HEK293 (cell line): Measurements from ENCODE around the gene ELMO1.

ENCODE experiments used
- MEIS1 ChIP-seq: sonication (generic); formaldehyde crosslinking; IDR thresholded peaks from 2 replicates; pipeline ENCODE4 v1.8.1; 2022; ENCODE audit warnings: missing genetic modification reagents, mild to moderate bottlenecking, borderline replicate concordance
- MZF1 ChIP-seq: fragments of 450-650 bp; formaldehyde crosslinking; IDR thresholded peaks from 2 replicates; pipeline ENCODE4 v1.5.1; 2017; ENCODE audit warnings: missing biosample characterization, missing genetic modification characterization, borderline replicate concordance
- SALL2 ChIP-seq: fragments of 450-650 bp; formaldehyde crosslinking; IDR thresholded peaks from 2 replicates; pipeline ENCODE4 v1.5.0; 2017; ENCODE audit warnings: missing biosample characterization, mild to moderate bottlenecking, missing genetic modification characterization, borderline replicate concordance
- YY1 ChIP-seq: fragments of 450-650 bp; formaldehyde crosslinking; IDR thresholded peaks from 2 replicates; pipeline ENCODE4 v1.5.1; 2018; ENCODE audit warnings: missing biosample characterization, missing genetic modification characterization
- ZNF132 ChIP-seq: fragments of 450-650 bp; formaldehyde crosslinking; IDR thresholded peaks from 2 replicates; pipeline ENCODE4 v1.5.1; 2017; ENCODE audit warnings: missing biosample characterization, missing genetic modification characterization, borderline replicate concordance
- ZNF311 ChIP-seq: fragments of 450-650 bp; formaldehyde crosslinking; IDR thresholded peaks from 2 replicates; pipeline ENCODE4 v1.5.1; 2017; ENCODE audit warnings: missing biosample characterization, missing genetic modification characterization, borderline replicate concordance
- ZNF792 ChIP-seq: fragments of 450-650 bp; formaldehyde crosslinking; IDR thresholded peaks from 2 replicates; pipeline ENCODE4 v1.5.1; 2016; ENCODE audit warnings: missing biosample characterization, missing genetic modification characterization
- TF ChIP-seq, protein P1 (sequence below): sonication (generic); formaldehyde crosslinking; IDR thresholded peaks from 2 replicates; pipeline ENCODE4 v1.8.1; 2022; ENCODE audit warnings: mild to moderate bottlenecking, moderate library complexity, missing genetic modification reagents
- TF ChIP-seq, protein P2 (sequence below): fragments of 450-650 bp; formaldehyde crosslinking; IDR thresholded peaks from 2 replicates; pipeline ENCODE4 v1.5.1; 2016; ENCODE audit warnings: missing biosample characterization, missing genetic modification characterization
- TF ChIP-seq, protein P3 (sequence below): fragments of 450-650 bp; formaldehyde crosslinking; IDR thresholded peaks from 2 replicates; pipeline ENCODE4 v1.5.1; 2016; ENCODE audit warnings: missing biosample characterization, missing genetic modification characterization

GRCh38 chr7:36966039-36966438 is 482.6 kb downstream of the ELMO1 start:
- no peak for TF ChIP-seq ZNF311 (tag by site-specific recombination)
- no peak for TF ChIP-seq MZF1 (tag by site-specific recombination)
- TF ChIP-seq MEIS1 (CRISPR knock-in tag), result no peak
- no peak for TF ChIP-seq ZNF132
- TF ChIP-seq, protein P1, sequence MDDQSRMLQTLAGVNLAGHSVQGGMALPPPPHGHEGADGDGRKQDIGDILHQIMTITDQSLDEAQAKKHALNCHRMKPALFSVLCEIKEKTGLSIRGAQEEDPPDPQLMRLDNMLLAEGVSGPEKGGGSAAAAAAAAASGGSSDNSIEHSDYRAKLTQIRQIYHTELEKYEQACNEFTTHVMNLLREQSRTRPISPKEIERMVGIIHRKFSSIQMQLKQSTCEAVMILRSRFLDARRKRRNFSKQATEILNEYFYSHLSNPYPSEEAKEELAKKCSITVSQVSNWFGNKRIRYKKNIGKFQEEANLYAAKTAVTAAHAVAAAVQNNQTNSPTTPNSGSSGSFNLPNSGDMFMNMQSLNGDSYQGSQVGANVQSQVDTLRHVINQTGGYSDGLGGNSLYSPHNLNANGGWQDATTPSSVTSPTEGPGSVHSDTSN (CRISPR knock-in tag), result no peak
- TF ChIP-seq, protein P2, sequence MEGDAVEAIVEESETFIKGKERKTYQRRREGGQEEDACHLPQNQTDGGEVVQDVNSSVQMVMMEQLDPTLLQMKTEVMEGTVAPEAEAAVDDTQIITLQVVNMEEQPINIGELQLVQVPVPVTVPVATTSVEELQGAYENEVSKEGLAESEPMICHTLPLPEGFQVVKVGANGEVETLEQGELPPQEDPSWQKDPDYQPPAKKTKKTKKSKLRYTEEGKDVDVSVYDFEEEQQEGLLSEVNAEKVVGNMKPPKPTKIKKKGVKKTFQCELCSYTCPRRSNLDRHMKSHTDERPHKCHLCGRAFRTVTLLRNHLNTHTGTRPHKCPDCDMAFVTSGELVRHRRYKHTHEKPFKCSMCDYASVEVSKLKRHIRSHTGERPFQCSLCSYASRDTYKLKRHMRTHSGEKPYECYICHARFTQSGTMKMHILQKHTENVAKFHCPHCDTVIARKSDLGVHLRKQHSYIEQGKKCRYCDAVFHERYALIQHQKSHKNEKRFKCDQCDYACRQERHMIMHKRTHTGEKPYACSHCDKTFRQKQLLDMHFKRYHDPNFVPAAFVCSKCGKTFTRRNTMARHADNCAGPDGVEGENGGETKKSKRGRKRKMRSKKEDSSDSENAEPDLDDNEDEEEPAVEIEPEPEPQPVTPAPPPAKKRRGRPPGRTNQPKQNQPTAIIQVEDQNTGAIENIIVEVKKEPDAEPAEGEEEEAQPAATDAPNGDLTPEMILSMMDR (tag by site-specific recombination), result no peak
- no peak for TF ChIP-seq YY1 (tag by site-specific recombination)
- no peak for TF ChIP-seq SALL2 (tag by site-specific recombination)
- TF ChIP-seq, protein P3, sequence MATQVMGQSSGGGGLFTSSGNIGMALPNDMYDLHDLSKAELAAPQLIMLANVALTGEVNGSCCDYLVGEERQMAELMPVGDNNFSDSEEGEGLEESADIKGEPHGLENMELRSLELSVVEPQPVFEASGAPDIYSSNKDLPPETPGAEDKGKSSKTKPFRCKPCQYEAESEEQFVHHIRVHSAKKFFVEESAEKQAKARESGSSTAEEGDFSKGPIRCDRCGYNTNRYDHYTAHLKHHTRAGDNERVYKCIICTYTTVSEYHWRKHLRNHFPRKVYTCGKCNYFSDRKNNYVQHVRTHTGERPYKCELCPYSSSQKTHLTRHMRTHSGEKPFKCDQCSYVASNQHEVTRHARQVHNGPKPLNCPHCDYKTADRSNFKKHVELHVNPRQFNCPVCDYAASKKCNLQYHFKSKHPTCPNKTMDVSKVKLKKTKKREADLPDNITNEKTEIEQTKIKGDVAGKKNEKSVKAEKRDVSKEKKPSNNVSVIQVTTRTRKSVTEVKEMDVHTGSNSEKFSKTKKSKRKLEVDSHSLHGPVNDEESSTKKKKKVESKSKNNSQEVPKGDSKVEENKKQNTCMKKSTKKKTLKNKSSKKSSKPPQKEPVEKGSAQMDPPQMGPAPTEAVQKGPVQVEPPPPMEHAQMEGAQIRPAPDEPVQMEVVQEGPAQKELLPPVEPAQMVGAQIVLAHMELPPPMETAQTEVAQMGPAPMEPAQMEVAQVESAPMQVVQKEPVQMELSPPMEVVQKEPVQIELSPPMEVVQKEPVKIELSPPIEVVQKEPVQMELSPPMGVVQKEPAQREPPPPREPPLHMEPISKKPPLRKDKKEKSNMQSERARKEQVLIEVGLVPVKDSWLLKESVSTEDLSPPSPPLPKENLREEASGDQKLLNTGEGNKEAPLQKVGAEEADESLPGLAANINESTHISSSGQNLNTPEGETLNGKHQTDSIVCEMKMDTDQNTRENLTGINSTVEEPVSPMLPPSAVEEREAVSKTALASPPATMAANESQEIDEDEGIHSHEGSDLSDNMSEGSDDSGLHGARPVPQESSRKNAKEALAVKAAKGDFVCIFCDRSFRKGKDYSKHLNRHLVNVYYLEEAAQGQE (tag by site-specific recombination), result no peak
- TF ChIP-seq ZNF792, result 0 out of 2 replicates have a peak, but pooled peaks have one; percentile 26
